Thyroid gland (tissue), 4 donors: ENCODE data around the gene STRN3. TPM values are rescaled to one million over a fixed set of nuclear protein-coding genes. Genes with fewer than 3 reads are reported as not detected.

Experiments used
- DNase-seq, 2 donors: peaks; one replicate each; pipeline ENCODE4 v3.0.0-alpha.2; 2019
- H3K27ac ChIP-seq, 3 donors: fragments of 200-600 bp; sonication (generic); 1 replicate in 2 of 3; 2 replicates in 1 of 3; pipeline ENCODE4 v1.5.1; 2016 to 2019; ENCODE audit warnings: mild to moderate bottlenecking in 1 of 3, moderate library complexity in 1 of 3
- H3K27me3 ChIP-seq: fragments of 200-600 bp; sonication (generic); one replicate; pipeline ENCODE4 v1.5.1; 2019
- H3K36me3 ChIP-seq, 2 donors: fragments of 200-600 bp; sonication (generic); one replicate each; pipeline ENCODE4 v1.5.1; 2016 to 2019
- H3K4me1 ChIP-seq, 2 donors: fragments of 200-600 bp; sonication (generic); one replicate each; pipeline ENCODE4 v1.5.1; 2017 to 2019
- H3K4me3 ChIP-seq, 3 donors: fragments of 200-600 bp; sonication (generic); replicated peaks in 1 of 3; 1 replicate in 2 of 3; 2 replicates in 1 of 3; pipeline ENCODE4 v1.5.1; 2016; ENCODE audit warnings: mild to moderate bottlenecking in 1 of 3
- H3K9me3 ChIP-seq: fragments of 200-600 bp; sonication (generic); one replicate; pipeline ENCODE4 v1.5.1; 2017
- CTCF ChIP-seq, 6 experiments: fragments of 200-600 bp in 3 of 6; fragments of 450-650 bp in 3 of 6; sonication (generic) in 3 of 6; IDR thresholded peaks; one replicate each; pipeline ENCODE4 v1.5.1; 2016 to 2019; ENCODE audit warnings: antibody characterized with exemption in 6 of 6, mild to moderate bottlenecking in 2 of 6, inconsistent platforms in 1 of 6, moderate library complexity in 1 of 6
- POLR2A ChIP-seq, 2 donors: fragments of 450-650 bp; IDR thresholded peaks; one replicate each; pipeline ENCODE4 v1.6.1; 2017; ENCODE audit warnings: antibody characterized with exemption in 2 of 2, mild to moderate bottlenecking in 2 of 2, moderate library complexity in 1 of 2
- WGBS, 2 donors: methylation state at CpG; one replicate each; pipeline ENCODE4 v1.1.5; 2017; 5-methylcytosine and 5-hydroxymethylcytosine counted together
- intact Hi-C: fragments of 100-400 bp; cut with DNase I; formaldehyde crosslinking; loops from one replicate; pipeline ENCODE4 v1.15.1; 2023
- total RNA-seq, 4 donors: library from RNA; depleted of rRNA; stranded (reverse); fragments of >200 nt; gene quantifications; one replicate each; pipeline ENCODE4 v1.2.3, GENCODE V29; 2016

The STRN3 gene
- total RNA-seq, 4 donors from 2014 or later = 46.3 to 77.5 (median 53.6) TPM

GRCh38 chr14:31029016-31029970, 3.1 kb upstream of the STRN3 start:
- H3K36me3 ChIP-seq = no peaks in the 10 kb centered on the region
- TF ChIP-seq POLR2A (IDR thresholded peaks at IDR 0.05) (no peak), CTCF (IDR thresholded peaks at IDR 0.05) (no peak)
- H3K4me1 ChIP-seq = peaks cover 1 to 11% of the 10 kb centered on the region in 2 donors
- no peak for DNase-seq
- 94 to 98% methylated on average over 3 of the region's 3 CpGs for WGBS, 2 donors
- no peaks in the 10 kb centered on the region for H3K27me3 ChIP-seq
- no peaks in the 10 kb centered on the region for H3K9me3 ChIP-seq
- no peak overlapping the region for H3K4me3 ChIP-seq
- no peak overlapping the region for H3K27ac ChIP-seq
- intact Hi-C loops = no loop called here

GRCh38 chr14:31027847-31028246, 1.7 kb upstream of the STRN3 start:
- no peaks in the 10 kb centered on the region for H3K36me3 ChIP-seq
- TF ChIP-seq POLR2A (IDR thresholded peaks at IDR 0.05) (no peak), CTCF (IDR thresholded peaks at IDR 0.05) (no peak)
- H3K9me3 ChIP-seq = no peaks in the 10 kb centered on the region
- peak overlapping the region in 1 of 3 donors; percentile 99 for H3K27ac ChIP-seq
- no peak overlapping the region for H3K4me3 ChIP-seq
- WGBS, 2 donors = 99% methylated on average over 1 of the region's 1 CpG
- peaks cover 9 to 20% of the 10 kb centered on the region in 2 donors for H3K4me1 ChIP-seq
- H3K27me3 ChIP-seq = no peaks in the 10 kb centered on the region
- no peak for DNase-seq
- intact Hi-C loops = no loop called here

GRCh38 chr14:31026450-31027235, 464 bp upstream of the STRN3 start:
- peak; percentile 96 to 97 for DNase-seq
- Histone ChIP-seq H3K4me3 (peak overlapping the region; percentile 49 to 100 (median 53)), H3K4me1 (peaks cover 18 to 31% of the 10 kb centered on the region in 2 donors), H3K36me3 (no peaks in the 10 kb centered on the region), H3K9me3 (no peaks in the 10 kb centered on the region), H3K27me3 (no peaks in the 10 kb centered on the region), H3K27ac (peak overlapping the region; percentile 99 to 100 (median 99))
- 0 to 1% methylated on average over 24 to 43 of the region's 48 CpGs for WGBS, 2 donors
- TF ChIP-seq CTCF (IDR thresholded peaks at IDR 0.05) = no peak
- TF ChIP-seq POLR2A (IDR thresholded peaks at IDR 0.05) = peak in 1 of 2 donors; percentile 91
- intact Hi-C loops = no loop called here

- no peaks in the 10 kb centered on the region for H3K27me3 ChIP-seq
- peaks cover 30 to 39% of the 10 kb centered on the region in 2 donors for H3K4me1 ChIP-seq
- H3K4me3 ChIP-seq = peak within 1 kb of the TSS; percentile 83 to 100 (median 99)
- no peaks in the 10 kb centered on the region for H3K36me3 ChIP-seq
- H3K9me3 ChIP-seq = no peaks in the 10 kb centered on the region
- H3K27ac ChIP-seq = peak within 1 kb of the TSS; percentile 99 to 100 (median 99)
- TF ChIP-seq CTCF (IDR thresholded peaks at IDR 0.05) (no peak), POLR2A (IDR thresholded peaks at IDR 0.05) (peak in 1 of 2 donors; percentile 49)
- WGBS, 2 donors = 0% methylated on average over 19 to 38 of the region's 53 CpGs
- intact Hi-C loops = no loop called here
- peak; percentile 75 to 78 for DNase-seq
Observed at GRCh38 chr14:31025367-31026076, 657 bp downstream of the STRN3 start, which contains the start of gene AP4S1. Gene AP4S1 (plus strand): TSS chr14:31025649. CDS start chr14:31066197, 40,548 bp downstream.
